ENCODE data around the gene PSME1.

Gene PSME1

GRCh38 chr14:24130717-24131548 lies 5.1 kb upstream of the PSME1 start:
- DNase-seq: no peak

GRCh38 chr14:24131549-24131966 lies 4.4 kb upstream of the PSME1 start:
- DNase-seq: no peak

GRCh38 chr14:24132061-24132685 lies 3.8 kb upstream of the PSME1 start:
- no peak for DNase-seq

- no peak for DNase-seq
These were observed 3.0 kb upstream of the PSME1 start for GRCh38 chr14:24132976-24133375.

- DNase-seq: no peak
These were observed 2.3 kb upstream of the PSME1 start for GRCh38 chr14:24133735-24134134.

- no peak for DNase-seq
These were observed 485 bp upstream of the PSME1 start for GRCh38 chr14:24135584-24135833.

GRCh38 chr14:24136684-24137528 lies 912 bp downstream of the PSME1 start:
- no peak for DNase-seq

- no peak for DNase-seq
These were observed 1.8 kb downstream of the PSME1 start for GRCh38 chr14:24137529-24138395.

- no peak for DNase-seq
These were observed 2.6 kb downstream of the PSME1 start for GRCh38 chr14:24138396-24139271.

GRCh38 chr14:24139272-24139934 lies 3.4 kb downstream of the PSME1 start:
- no peak for DNase-seq

GRCh38 chr14:24141097-24141880 lies 5.3 kb downstream of the PSME1 start, which contains the start of gene EMC9:
TSS of gene EMC9 (minus strand) at chr14:24141591. CDS start at chr14:24141304, 287 bp downstream.
- peak; percentile 99 for DNase-seq

GRCh38 chr14:24143511-24143910 lies 7.5 kb downstream of the PSME1 start:
- DNase-seq: peak; percentile 88

GRCh38 chr14:24144451-24144850 lies 8.5 kb downstream of the PSME1 start:
- no peak for DNase-seq

GRCh38 chr14:24145219-24145618 lies 9.2 kb downstream of the PSME1 start:
- no peak for DNase-seq

GRCh38 chr14:24145690-24146452 lies 9.9 kb downstream of the PSME1 start:
- DNase-seq: peak; percentile 71

GRCh38 chr14:24146453-24146977 lies 10.5 kb downstream of the PSME1 start, which contains the start of gene PSME2:
TSS of gene PSME2 (minus strand) at chr14:24146610. CDS start at chr14:24146581, 29 bp downstream.
- peak; percentile 98 for DNase-seq

- DNase-seq: peak; percentile 99
These were observed 11.2 kb downstream of the PSME1 start, which contains the start of gene RNF31 for GRCh38 chr14:24146978-24147760. TSS of gene RNF31 (plus strand) at chr14:24147498. CDS start at chr14:24147699, 201 bp downstream.
